Breast epithelium (tissue), 4 donors: ENCODE measurements around the gene MAML3. TPM values are rescaled to one million over a fixed set of nuclear protein-coding genes. Genes with fewer than 3 reads are reported as not detected.

Source experiments
- DNase-seq, 2 donors: peaks; one replicate each; pipeline ENCODE4 v3.0.0-alpha.2; 2019; ENCODE audit warnings: low spot score in 2 of 2
- H3K27ac ChIP-seq, 2 donors: fragments of 200-600 bp; sonication (generic) in 1 of 2; one replicate each; pipeline ENCODE4 v1.5.1; 2016 to 2019; ENCODE audit warnings: mild to moderate bottlenecking in 1 of 2
- H3K27me3 ChIP-seq, 2 donors: fragments of 200-600 bp; sonication (generic) in 1 of 2; one replicate each; pipeline versions ENCODE4 v1.5.1 to v1.6.0; 2017 to 2019; ENCODE audit warnings: control low read depth in 1 of 2, mild to moderate bottlenecking in 1 of 2
- H3K36me3 ChIP-seq: fragments of 200-600 bp; one replicate; pipeline ENCODE4 v1.5.1; 2019
- H3K4me1 ChIP-seq, 2 donors: fragments of 200-600 bp; sonication (generic); one replicate each; pipeline ENCODE4 v1.5.1; 2016 to 2019; ENCODE audit warnings: control low read depth in 1 of 2
- H3K4me3 ChIP-seq, 3 donors: fragments of 200-600 bp; sonication (generic); 1 replicate in 2 of 3; 2 replicates in 1 of 3; pipeline ENCODE4 v1.5.1; 2016 to 2019; ENCODE audit warnings: mild to moderate bottlenecking in 3 of 3, moderate library complexity in 2 of 3
- H3K9me3 ChIP-seq, 2 donors: fragments of 200-600 bp; sonication (generic) in 1 of 2; one replicate each; pipeline ENCODE4 v1.5.1; 2016 to 2019; ENCODE audit warnings: control low read depth in 1 of 2
- CTCF ChIP-seq, 3 donors: fragments of 450-650 bp; IDR thresholded peaks; one replicate each; pipeline ENCODE4 v1.5.1; 2016 to 2017; ENCODE audit warnings: antibody characterized with exemption in 3 of 3, mild to moderate bottlenecking in 3 of 3, moderate library complexity in 3 of 3
- POLR2A ChIP-seq: fragments of 450-650 bp; IDR thresholded peaks from one replicate; pipeline ENCODE4 v1.6.1; 2016; ENCODE audit warnings: antibody characterized with exemption, mild to moderate bottlenecking, moderate library complexity
- POLR2AphosphoS5 ChIP-seq, 3 donors: sonication (generic); formaldehyde crosslinking; IDR thresholded peaks; one replicate each; pipeline ENCODE4 v1.6.1; 2017; ENCODE audit warnings: antibody characterized with exemption in 3 of 3
- intact Hi-C: fragments of 100-400 bp; cut with DNase I; formaldehyde crosslinking; loops from one replicate; pipeline ENCODE4 v1.15.1; 2023; ENCODE audit warnings: low total_unique reads
- total RNA-seq, 3 donors: library from RNA; depleted of rRNA; stranded (reverse); fragments of >200 nt; gene quantifications; one replicate each; pipeline ENCODE4 v1.1.0, GENCODE V29; 2016

Gene MAML3
- total RNA-seq, 3 donors from 2014 or later = 5.0 to 16.8 (median 11.1) TPM

- Histone ChIP-seq H3K4me3 (no peak overlapping the region), H3K27me3 (no peaks in the 10 kb centered on the region), H3K36me3 (no peaks in the 10 kb centered on the region), H3K4me1 (peaks cover 0 to 8% of the 10 kb centered on the region in 2 donors), H3K27ac (peak overlapping the region; percentile 75 to 85), H3K9me3 (no peaks in the 10 kb centered on the region)
- TF ChIP-seq CTCF (IDR thresholded peaks at IDR 0.05) = no peak
- no peak for TF ChIP-seq POLR2AphosphoS5 (IDR thresholded peaks at IDR 0.05)
- no peak for TF ChIP-seq POLR2A
- no peak for DNase-seq
- intact Hi-C loops = no loop called here
Measured at GRCh38 chr4:139922406-139923024, 231.5 kb downstream of the MAML3 start.

GRCh38 chr4:139921429-139922184, 232.4 kb downstream of the MAML3 start:
- TF ChIP-seq CTCF (IDR thresholded peaks at IDR 0.05) (no peak), POLR2AphosphoS5 (IDR thresholded peaks at IDR 0.05) (no peak), POLR2A (no peak)
- Histone ChIP-seq H3K4me3 (peak overlapping the region in 1 of 3 donors; percentile 7), H3K27me3 (no peaks in the 10 kb centered on the region), H3K9me3 (no peaks in the 10 kb centered on the region), H3K4me1 (peaks cover 0 to 8% of the 10 kb centered on the region in 2 donors), H3K36me3 (no peaks in the 10 kb centered on the region), H3K27ac (peak overlapping the region; percentile 75 to 85)
- no peak for DNase-seq
- intact Hi-C loops = no loop called here

- intact Hi-C loops = no loop called here
- DNase-seq = no peak
- H3K27me3 ChIP-seq = no peaks in the 10 kb centered on the region
- TF ChIP-seq POLR2A (no peak), POLR2AphosphoS5 (IDR thresholded peaks at IDR 0.05) (no peak), CTCF (IDR thresholded peaks at IDR 0.05) (no peak)
- H3K36me3 ChIP-seq = no peaks in the 10 kb centered on the region
- H3K27ac ChIP-seq = peak overlapping the region; percentile 75 to 85
- H3K9me3 ChIP-seq = no peaks in the 10 kb centered on the region
- peaks cover 0 to 8% of the 10 kb centered on the region in 2 donors for H3K4me1 ChIP-seq
- H3K4me3 ChIP-seq = no peak overlapping the region
Measured at GRCh38 chr4:139920486-139921002, 233.4 kb downstream of the MAML3 start.

- H3K4me1 ChIP-seq = peaks cover 0 to 8% of the 10 kb centered on the region in 2 donors
- no peaks in the 10 kb centered on the region for H3K27me3 ChIP-seq
- TF ChIP-seq POLR2AphosphoS5 (IDR thresholded peaks at IDR 0.05) = peak in 1 of 3 donors; percentile 60
- TF ChIP-seq POLR2A = no peak
- TF ChIP-seq CTCF (IDR thresholded peaks at IDR 0.05) = no peak
- no peaks in the 10 kb centered on the region for H3K36me3 ChIP-seq
- intact Hi-C loops = no loop called here
- peak in 1 of 2 donors; percentile 44 for DNase-seq
- no peaks in the 10 kb centered on the region for H3K9me3 ChIP-seq
- H3K4me3 ChIP-seq = no peak overlapping the region
- H3K27ac ChIP-seq = peak overlapping the region; percentile 75 to 85
Measured at GRCh38 chr4:139919521-139919920, 234.5 kb downstream of the MAML3 start.

- H3K4me3 ChIP-seq = no peak overlapping the region
- H3K27ac ChIP-seq = peak overlapping the region; percentile 75 to 85
- TF ChIP-seq POLR2AphosphoS5 (IDR thresholded peaks at IDR 0.05) = no peak
- TF ChIP-seq POLR2A = no peak
- no peak for TF ChIP-seq CTCF (IDR thresholded peaks at IDR 0.05)
- H3K9me3 ChIP-seq = no peaks in the 10 kb centered on the region
- H3K36me3 ChIP-seq = no peaks in the 10 kb centered on the region
- intact Hi-C loops = no loop called here
- H3K27me3 ChIP-seq = no peaks in the 10 kb centered on the region
- DNase-seq = no peak
- H3K4me1 ChIP-seq = peaks cover 0 to 8% of the 10 kb centered on the region in 2 donors
Measured at GRCh38 chr4:139919004-139919403, 235.0 kb downstream of the MAML3 start.
